Panc1 (cell line): Measurements from ENCODE around the gene GRIA4. TPM values are rescaled to one million over a fixed set of nuclear protein-coding genes. Genes with fewer than 3 reads are reported as not detected.

ENCODE experiments used
- ATAC-seq: fragments of 200-7000 bp; cut with Tn5 transposase; 2 replicates; pipeline ENCODE4 v1.9.1; 2020; ENCODE audit warnings: mild to moderate bottlenecking, moderate library complexity
- BruUV-seq: library from RNA; stranded (reverse); fragments of 400-500 nt; replicated peaks from 2 replicates; lab custom pipeline; 2021; lab: Mats Ljungman, UMichigan
- CTCF ChIA-PET: fragments of 300-600 bp; sonication (Branson Sonifier 250); formaldehyde crosslinking; loops from one replicate; lab custom pipeline; 2022; ENCODE audit warnings: antibody characterized with exemption; lab: Charles Lee
- POLR2A ChIA-PET: fragments of 300-600 bp; sonication (Branson Sonifier 250); formaldehyde crosslinking; loops from one replicate; lab custom pipeline; 2022; ENCODE audit warnings: antibody characterized with exemption; lab: Charles Lee
- DNase-seq: peaks from one replicate; pipeline ENCODE4 v3.0.0-alpha.2; 2010; ENCODE audit warnings: low read depth, low spot score
- H3K27ac ChIP-seq: 2 replicates; pipeline ENCODE4 v1.5.1; 2011; ENCODE audit warnings: mild to moderate bottlenecking, low read length, inconsistent platforms
- H3K27me3 ChIP-seq: fragments of 200-500 bp; sonication (Bioruptor generic); 2 replicates; pipeline ENCODE4 v1.6.0; 2014; ENCODE audit warnings: low read length, inconsistent platforms; ENCODE audit not compliant: control insufficient read depth, insufficient read depth
- H3K36me3 ChIP-seq: fragments of 200-500 bp; sonication (Bioruptor generic); 2 replicates; pipeline ENCODE4 v1.5.1; 2014; ENCODE audit warnings: inconsistent platforms, mild to moderate bottlenecking, low read length, moderate library complexity; ENCODE audit not compliant: control insufficient read depth, insufficient read depth
- H3K4me1 ChIP-seq: 2 replicates; pipeline ENCODE4 v1.5.1; 2011; ENCODE audit warnings: inconsistent platforms, mild to moderate bottlenecking, low read length, moderate library complexity; ENCODE audit not compliant: control insufficient read depth, insufficient read depth
- H3K4me3 ChIP-seq, 2 experiments: 2 replicates each; pipeline ENCODE4 v1.5.1; 2011 to 2012; ENCODE audit warnings: low read depth in 2 of 2, low read length in 2 of 2, mild to moderate bottlenecking in 2 of 2, inconsistent platforms in 1 of 2, moderate library complexity in 1 of 2
- H3K9me3 ChIP-seq: fragments of 200-500 bp; sonication (Bioruptor generic); 2 replicates; pipeline ENCODE4 v1.5.1; 2014; ENCODE audit warnings: low read depth, mild to moderate bottlenecking, inconsistent platforms, low read length, moderate library complexity; ENCODE audit not compliant: control insufficient read depth, insufficient read depth
- CTCF ChIP-seq: fragments of 450-650 bp; IDR thresholded peaks from 2 replicates; pipeline ENCODE4 v1.5.1; 2017; ENCODE audit warnings: mild to moderate bottlenecking
- POLR2AphosphoS5 ChIP-seq: IDR thresholded peaks from 2 replicates; pipeline ENCODE4 v1.6.1; 2012; ENCODE audit warnings: mild to moderate bottlenecking, low read depth, low read length, moderate library complexity
- REST ChIP-seq, 2 experiments: IDR thresholded peaks; 2 replicates each; pipeline ENCODE4 v1.6.1; 2011 to 2012; ENCODE audit warnings: low read depth in 2 of 2, control low read depth in 1 of 2, low read length in 1 of 2, mild to moderate bottlenecking in 1 of 2, moderate library complexity in 1 of 2; ENCODE audit not compliant: insufficient read depth in 1 of 2
- SIN3A ChIP-seq: IDR thresholded peaks from 2 replicates; pipeline ENCODE4 v1.6.1; 2012; ENCODE audit warnings: low read depth, mild to moderate bottlenecking, low read length, moderate library complexity, borderline replicate concordance; ENCODE audit not compliant: insufficient read depth
- TCF7L2 ChIP-seq: IDR thresholded peaks from 2 replicates; pipeline ENCODE4 v1.6.1; 2011; ENCODE audit warnings: mild to moderate bottlenecking, low read depth, low read length, inconsistent platforms
- in situ Hi-C: cut with HindIII; loops from 2 replicates; pipeline ENCODE4 v1.10.0; 2016; ENCODE audit warnings: low sequenced_read_pairs, low pct_unique_long_range_greater_than_20kb
- intact Hi-C: fragments of 100-400 bp; cut with micrococcal nuclease; formaldehyde crosslinking; loops from one replicate; pipeline ENCODE4 v1.10.0; 2022; ENCODE audit not compliant: unreplicated experiment
- total RNA-seq: library from RNA; stranded (reverse); gene quantifications from one replicate; pipeline ENCODE4 v1.2.1, GENCODE V29; 2021; ENCODE audit not compliant: unreplicated experiment

Gene GRIA4
- total RNA-seq, 1 experiment from 2014 or later: not detected

GRCh38 chr11:106021967-106022794 is 412.3 kb downstream of the GRIA4 start, which contains the start of gene MSANTD4:
MSANTD4 (minus strand) TSS chr11:106022240; CDS start chr11:106010917, 11,323 bp downstream.
- H3K4me1 ChIP-seq: peaks cover 15% of the 10 kb centered on the region; the same call in 1 of the 2 replicates
- TF ChIP-seq TCF7L2: 0 out of 2 replicates have a peak, but pooled peaks have one; percentile 64
- TF ChIP-seq REST (IDR thresholded peaks at IDR 0.05; ENCODE audit: insufficient read depth in 1 of 2, low read depth in 2 of 2, low read length in 1 of 2): 0 out of 4 replicates have a peak, but pooled peaks of 1 of the 2 experiments have one; percentile 29
- peak; percentile 51; the same call in 1 of the 2 replicates for TF ChIP-seq POLR2AphosphoS5
- no peak for TF ChIP-seq CTCF
- 0 out of 2 replicates have a peak, but pooled peaks have one; percentile 58 for TF ChIP-seq SIN3A
- in situ Hi-C loops: no loop called here
- no peaks in the 10 kb centered on the region for H3K9me3 ChIP-seq
- peak; percentile 99 for ATAC-seq
- peak within 1 kb of the TSS; percentile 77 to 90 for H3K4me3 ChIP-seq
- intact Hi-C loops: loop anchor here (2.0 kb wide), 1 partner anchor 55 kb away; the partner anchor contains the start of genes AASDHPPT and KBTBD3
- ChIA-PET POLR2A (no interaction called here), CTCF (no interaction called here)
- H3K27me3 ChIP-seq: no peaks in the 10 kb centered on the region
- peak; percentile 99 for DNase-seq
- BruUV-seq: no TSS peak
- peaks cover 2% of the 10 kb centered on the region; the same call in 1 of the 2 replicates for H3K36me3 ChIP-seq
- H3K27ac ChIP-seq: peak within 1 kb of the TSS; percentile 97

GRCh38 chr11:106022795-106023275 is 413.0 kb downstream of the GRIA4 start:
- Histone ChIP-seq H3K27ac (peak overlapping the region; percentile 97), H3K36me3 (peaks cover 2% of the 10 kb centered on the region; the same call in 1 of the 2 replicates), H3K27me3 (no peaks in the 10 kb centered on the region), H3K4me1 (peaks cover 15% of the 10 kb centered on the region; the same call in 1 of the 2 replicates), H3K9me3 (no peaks in the 10 kb centered on the region), H3K4me3 (peak overlapping the region; percentile 77 to 90)
- BruUV-seq: no TSS peak
- DNase-seq (no peak), ATAC-seq (no peak)
- TF ChIP-seq CTCF: no peak
- 0 out of 2 replicates have a peak, but pooled peaks have one; percentile 5 for TF ChIP-seq SIN3A
- intact Hi-C loops (loop anchor here (2.0 kb wide), 1 partner anchor 54 kb away; the partner anchor contains the start of genes AASDHPPT and KBTBD3), in situ Hi-C loops (no loop called here)
- CTCF ChIA-PET: no interaction called here
- POLR2A ChIA-PET: no interaction called here
